SK-MEL-5 (cell line): ENCODE results near the gene MNX1. TPM values are rescaled to one million over a fixed set of nuclear protein-coding genes. Genes with fewer than 3 reads are reported as not detected.
A peak's percentile ranks its signal among the peaks of the same experiment; 100 is the strongest.

Experiments
- DNase-seq: peaks from one replicate; pipeline ENCODE4 v3.0.0-alpha.2; 2016; ENCODE audit warnings: low read depth, low spot score
- in situ Hi-C: cut with HindIII; loops from 2 replicates; pipeline ENCODE4 v1.10.0; 2016; ENCODE audit warnings: low sequenced_read_pairs, high pct_unique_total_duplicates, low pct_unique_long_range_greater_than_20kb
- polyA plus RNA-seq, 2 experiments: library from polyadenylated mRNA; depleted of rRNA; stranded (reverse); fragments of >200 nt; gene quantifications; 2 replicates each; pipeline ENCODE4 v1.2.3, GENCODE V29; 2015
- total RNA-seq: library from RNA; depleted of rRNA; stranded (reverse); fragments of >200 nt; shearing (Covaris generic); gene quantifications from 2 replicates; pipeline ENCODE4 v1.2.3, GENCODE V29; 2014; rRNA removed

Gene MNX1
- total RNA-seq = 0.45 and 0.56 TPM in 2 replicates
- 0.87 and 0.96 TPM in 2 replicates for polyA plus RNA-seq (2015; cell fraction: cytosol; rRNA removed)
- polyA plus RNA-seq (2015; cell fraction: nucleus; rRNA removed) = 1.4 and 2.4 TPM in 2 replicates

GRCh38 chr7:157010588-157011332 lies at the start of gene MNX1:
MNX1 (minus strand) TSS chr7:157010663; CDS start chr7:157010350, 313 bp downstream.
- in situ Hi-C loops = no loop called here
- peak; percentile 76 for DNase-seq

- no peak for DNase-seq
- in situ Hi-C loops = no loop called here
Observed at GRCh38 chr7:157059534-157059933, 49.1 kb upstream of the MNX1 start.

GRCh38 chr7:157058701-157059100 lies 48.2 kb upstream of the MNX1 start:
- in situ Hi-C loops = no loop called here
- no peak for DNase-seq

- DNase-seq = no peak
- in situ Hi-C loops = no loop called here
Observed at GRCh38 chr7:157058068-157058467, 47.6 kb upstream of the MNX1 start.

- in situ Hi-C loops = no loop called here
- DNase-seq = no peak
Observed at GRCh38 chr7:157056957-157057902, 46.8 kb upstream of the MNX1 start.

- DNase-seq = peak; percentile 66
- in situ Hi-C loops = no loop called here
Observed at GRCh38 chr7:157056246-157056645, 45.8 kb upstream of the MNX1 start.

- in situ Hi-C loops = no loop called here
- DNase-seq = no peak
Observed at GRCh38 chr7:157054927-157055326, 44.5 kb upstream of the MNX1 start.

- DNase-seq = no peak
- in situ Hi-C loops = no loop called here
Observed at GRCh38 chr7:157053118-157053517, 42.7 kb upstream of the MNX1 start.

- in situ Hi-C loops = no loop called here
- no peak for DNase-seq
Observed at GRCh38 chr7:157047148-157047547, 36.7 kb upstream of the MNX1 start.

GRCh38 chr7:157046681-157047080 lies 36.2 kb upstream of the MNX1 start:
- peak; percentile 28 for DNase-seq
- in situ Hi-C loops = no loop called here

GRCh38 chr7:157044943-157045660 lies 34.6 kb upstream of the MNX1 start:
- no peak for DNase-seq
- in situ Hi-C loops = no loop called here

GRCh38 chr7:157044147-157044687 lies 33.8 kb upstream of the MNX1 start:
- in situ Hi-C loops = no loop called here
- DNase-seq = no peak

GRCh38 chr7:157043745-157044144 lies 33.3 kb upstream of the MNX1 start:
- in situ Hi-C loops = no loop called here
- no peak for DNase-seq

- DNase-seq = no peak
- in situ Hi-C loops = no loop called here
Observed at GRCh38 chr7:157041514-157042277, 31.2 kb upstream of the MNX1 start.

GRCh38 chr7:157041004-157041403 lies 30.5 kb upstream of the MNX1 start:
- in situ Hi-C loops = no loop called here
- DNase-seq = no peak

GRCh38 chr7:157037635-157038034 lies 27.2 kb upstream of the MNX1 start:
- in situ Hi-C loops = no loop called here
- DNase-seq = no peak

GRCh38 chr7:157037028-157037427 lies 26.6 kb upstream of the MNX1 start:
- no peak for DNase-seq
- in situ Hi-C loops = no loop called here
